ENCODE data around the gene CDC14B.

Gene CDC14B

DNA sequence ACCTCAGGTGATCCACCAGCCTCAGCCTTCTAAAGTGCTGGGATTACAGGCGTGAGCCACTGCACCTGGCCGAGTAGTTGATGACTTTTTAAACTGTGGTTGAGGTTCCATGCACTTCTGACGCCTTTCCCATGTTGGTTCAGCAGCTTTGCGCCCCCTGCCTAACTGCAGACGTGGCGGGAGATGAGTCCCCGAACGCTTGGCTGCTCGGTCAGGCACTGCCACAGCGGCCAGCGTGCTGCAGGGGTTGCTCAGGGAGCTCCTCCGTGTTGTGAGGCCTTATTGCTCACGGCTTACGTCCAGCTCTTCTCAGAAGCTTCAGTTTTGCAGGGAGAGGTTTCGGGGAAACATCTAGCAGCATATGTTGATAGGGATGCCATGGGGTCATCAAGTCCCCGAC lies 134.4 kb downstream of the CDC14B start:
- no peaks in the 10 kb centered on the region for H3K9me2 ChIP-seq (replicated peaks; ENCODE audit: low read depth, low read length)
- no peaks in the 10 kb centered on the region for H3K9me3 ChIP-seq (ENCODE audit: insufficient read depth, low read depth, low read length)
- no peaks in the 10 kb centered on the region for H3F3A ChIP-seq (ENCODE audit: low read depth)
- no peak overlapping the region for H3K4me2 ChIP-seq (ENCODE audit: low read depth, low read length, poor library complexity, severe bottlenecking)
- TF ChIP-seq EZH2phosphoT487 (IDR thresholded peaks at IDR 0.05; ENCODE audit: borderline replicate concordance), result no peak
- H3K79me2 ChIP-seq (ENCODE audit: insufficient read depth, low read length), result no peaks in the 10 kb centered on the region
- H3K27me3 ChIP-seq (ENCODE audit: insufficient read depth, low read length, poor library complexity, severe bottlenecking), result no peaks in the 10 kb centered on the region
- no peaks in the 10 kb centered on the region for H3K4me1 ChIP-seq (ENCODE audit: insufficient read depth, low read length, poor library complexity, severe bottlenecking)
- no peaks in the 10 kb centered on the region for H4K20me1 ChIP-seq (ENCODE audit: insufficient read depth, low read length, poor library complexity, severe bottlenecking)
- H3K36me3 ChIP-seq (ENCODE audit: insufficient read depth, low read length), result no peaks in the 10 kb centered on the region
- H3K9ac ChIP-seq (ENCODE audit: low read depth, low read length, poor library complexity, severe bottlenecking), result no peak overlapping the region
- no peak overlapping the region for H3K4me3 ChIP-seq (ENCODE audit: low read length, poor library complexity, severe bottlenecking)
- no peak overlapping the region for H2AFZ ChIP-seq (ENCODE audit: low read length)

DNA sequence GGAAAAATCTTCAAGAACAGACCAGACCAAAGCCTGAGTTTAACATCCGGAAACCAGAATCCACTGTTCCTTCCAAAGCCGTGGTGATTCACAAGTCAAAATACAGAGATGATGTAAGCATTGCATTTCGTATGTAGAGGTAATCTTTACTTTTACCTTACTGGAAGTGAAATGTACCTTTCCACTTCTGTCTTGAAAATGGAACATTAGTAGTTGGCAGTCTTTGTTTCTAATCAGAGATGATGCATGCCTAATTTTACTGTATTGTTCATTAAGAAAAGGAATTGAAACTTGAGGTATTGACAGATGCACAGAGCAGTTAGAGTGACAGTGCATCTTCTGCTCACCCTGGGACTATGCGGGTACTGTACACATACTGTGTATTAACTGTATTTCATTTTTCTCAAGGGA lies 135.1 kb downstream of the CDC14B start:
- H3K4me2 ChIP-seq (ENCODE audit: low read depth, low read length, poor library complexity, severe bottlenecking), result no peak overlapping the region
- no peaks in the 10 kb centered on the region for H3K36me3 ChIP-seq (ENCODE audit: insufficient read depth, low read length)
- H3F3A ChIP-seq (ENCODE audit: low read depth), result no peaks in the 10 kb centered on the region
- H3K4me3 ChIP-seq (ENCODE audit: low read length, poor library complexity, severe bottlenecking), result no peak overlapping the region
- TF ChIP-seq, protein P1, sequence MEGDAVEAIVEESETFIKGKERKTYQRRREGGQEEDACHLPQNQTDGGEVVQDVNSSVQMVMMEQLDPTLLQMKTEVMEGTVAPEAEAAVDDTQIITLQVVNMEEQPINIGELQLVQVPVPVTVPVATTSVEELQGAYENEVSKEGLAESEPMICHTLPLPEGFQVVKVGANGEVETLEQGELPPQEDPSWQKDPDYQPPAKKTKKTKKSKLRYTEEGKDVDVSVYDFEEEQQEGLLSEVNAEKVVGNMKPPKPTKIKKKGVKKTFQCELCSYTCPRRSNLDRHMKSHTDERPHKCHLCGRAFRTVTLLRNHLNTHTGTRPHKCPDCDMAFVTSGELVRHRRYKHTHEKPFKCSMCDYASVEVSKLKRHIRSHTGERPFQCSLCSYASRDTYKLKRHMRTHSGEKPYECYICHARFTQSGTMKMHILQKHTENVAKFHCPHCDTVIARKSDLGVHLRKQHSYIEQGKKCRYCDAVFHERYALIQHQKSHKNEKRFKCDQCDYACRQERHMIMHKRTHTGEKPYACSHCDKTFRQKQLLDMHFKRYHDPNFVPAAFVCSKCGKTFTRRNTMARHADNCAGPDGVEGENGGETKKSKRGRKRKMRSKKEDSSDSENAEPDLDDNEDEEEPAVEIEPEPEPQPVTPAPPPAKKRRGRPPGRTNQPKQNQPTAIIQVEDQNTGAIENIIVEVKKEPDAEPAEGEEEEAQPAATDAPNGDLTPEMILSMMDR (conservative IDR thresholded peaks at IDR 0.05; ENCODE audit: low read length), result no peak
- TF ChIP-seq EZH2phosphoT487 (IDR thresholded peaks at IDR 0.05; ENCODE audit: borderline replicate concordance), result no peak
- H4K20me1 ChIP-seq (ENCODE audit: insufficient read depth, low read length, poor library complexity, severe bottlenecking), result no peaks in the 10 kb centered on the region
- H3K4me1 ChIP-seq (ENCODE audit: insufficient read depth, low read length, poor library complexity, severe bottlenecking), result no peaks in the 10 kb centered on the region
- H3K79me2 ChIP-seq (ENCODE audit: insufficient read depth, low read length), result no peaks in the 10 kb centered on the region
- no peaks in the 10 kb centered on the region for H3K9me3 ChIP-seq (ENCODE audit: insufficient read depth, low read depth, low read length)
- H3K27me3 ChIP-seq (ENCODE audit: insufficient read depth, low read length, poor library complexity, severe bottlenecking), result no peaks in the 10 kb centered on the region
- H3K9me2 ChIP-seq (replicated peaks; ENCODE audit: low read depth, low read length), result no peaks in the 10 kb centered on the region
- H2AFZ ChIP-seq (ENCODE audit: low read length), result no peak overlapping the region
- no peak overlapping the region for H3K9ac ChIP-seq (ENCODE audit: low read depth, low read length, poor library complexity, severe bottlenecking)

DNA sequence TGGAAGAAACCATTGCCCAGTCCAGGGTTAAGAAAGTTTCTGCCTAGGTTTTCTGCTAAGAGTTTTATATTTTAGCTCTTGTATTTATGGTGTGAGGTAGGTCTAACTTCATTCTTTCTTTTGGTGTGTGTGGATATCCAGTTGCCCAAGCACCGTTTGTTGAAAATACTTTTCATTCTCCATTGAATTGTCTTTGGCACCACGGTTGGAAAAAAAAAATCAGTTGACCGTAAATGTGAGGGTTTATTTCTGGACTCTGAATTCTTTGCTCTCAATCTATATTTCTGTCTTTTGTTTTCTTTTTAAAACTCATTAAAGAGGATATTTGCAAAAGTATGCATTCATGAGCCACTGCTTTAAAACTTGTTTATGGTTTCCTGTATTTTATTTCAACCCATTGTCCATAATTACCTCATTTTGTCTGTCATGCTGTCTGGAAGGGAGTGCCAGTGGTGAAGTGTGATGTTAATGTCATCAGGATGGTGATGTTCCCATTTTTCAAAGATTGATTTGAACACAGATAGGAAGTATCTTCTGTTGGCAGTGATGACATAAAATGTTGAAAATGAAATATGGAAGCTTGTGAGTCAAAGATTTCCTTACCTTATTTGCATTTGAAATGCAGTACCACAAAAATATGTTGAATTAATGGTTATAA lies 135.8 kb downstream of the CDC14B start:
- Histone ChIP-seq H3K4me1 (ENCODE audit: insufficient read depth, low read length, poor library complexity, severe bottlenecking) (no peaks in the 10 kb centered on the region), H3K9me3 (ENCODE audit: insufficient read depth, low read depth, low read length) (no peaks in the 10 kb centered on the region), H3K4me3 (ENCODE audit: low read length, poor library complexity, severe bottlenecking) (no peak overlapping the region), H3K36me3 (ENCODE audit: insufficient read depth, low read length) (no peaks in the 10 kb centered on the region), H3K4me2 (ENCODE audit: low read depth, low read length, poor library complexity, severe bottlenecking) (no peak overlapping the region), H3K27me3 (ENCODE audit: insufficient read depth, low read length, poor library complexity, severe bottlenecking) (no peaks in the 10 kb centered on the region), H3K9ac (ENCODE audit: low read depth, low read length, poor library complexity, severe bottlenecking) (no peak overlapping the region), H4K20me1 (ENCODE audit: insufficient read depth, low read length, poor library complexity, severe bottlenecking) (no peaks in the 10 kb centered on the region), H2AFZ (ENCODE audit: low read length) (no peak overlapping the region), H3K9me2 (replicated peaks; ENCODE audit: low read depth, low read length) (no peaks in the 10 kb centered on the region), H3K79me2 (ENCODE audit: insufficient read depth, low read length) (no peaks in the 10 kb centered on the region), H3F3A (ENCODE audit: low read depth) (no peaks in the 10 kb centered on the region)
- TF ChIP-seq EZH2phosphoT487 (IDR thresholded peaks at IDR 0.05; ENCODE audit: borderline replicate concordance), result no peak
- TF ChIP-seq, protein P1 (conservative IDR thresholded peaks at IDR 0.05; ENCODE audit: low read length), result no peak

DNA sequence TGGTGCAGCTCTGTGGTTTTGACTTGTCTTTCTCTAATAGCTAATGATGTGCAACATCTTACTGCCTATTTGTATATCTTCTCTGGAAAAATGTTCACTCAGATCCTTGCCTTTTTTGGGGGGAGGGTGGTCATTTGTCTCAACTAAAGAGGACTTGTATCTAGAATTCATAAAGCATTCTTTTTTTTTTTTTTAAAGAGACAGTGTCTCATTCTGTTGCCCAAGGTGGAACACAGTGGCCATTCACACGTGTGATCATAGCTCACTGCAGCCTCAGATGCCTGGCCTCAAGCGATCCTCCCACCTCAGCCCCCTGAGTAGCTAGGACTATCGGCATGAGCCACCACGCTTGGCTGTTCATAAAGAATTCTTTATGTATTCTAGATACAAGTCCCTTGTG lies 136.4 kb downstream of the CDC14B start:
- no peak for TF ChIP-seq EZH2phosphoT487 (IDR thresholded peaks at IDR 0.05; ENCODE audit: borderline replicate concordance)
- TF ChIP-seq, protein P1 (conservative IDR thresholded peaks at IDR 0.05; ENCODE audit: low read length), result no peak
- no peaks in the 10 kb centered on the region for H3K4me1 ChIP-seq (ENCODE audit: insufficient read depth, low read length, poor library complexity, severe bottlenecking)

More for the DNA sequence above, 136.4 kb downstream of the CDC14B start:
- Histone ChIP-seq H3K4me2 (ENCODE audit: low read depth, low read length, poor library complexity, severe bottlenecking) (no peak overlapping the region), H3K79me2 (ENCODE audit: insufficient read depth, low read length) (no peaks in the 10 kb centered on the region), H3K9ac (ENCODE audit: low read depth, low read length, poor library complexity, severe bottlenecking) (no peak overlapping the region), H3K36me3 (ENCODE audit: insufficient read depth, low read length) (no peaks in the 10 kb centered on the region), H3K4me3 (ENCODE audit: low read length, poor library complexity, severe bottlenecking) (no peak overlapping the region), H3K9me2 (replicated peaks; ENCODE audit: low read depth, low read length) (no peaks in the 10 kb centered on the region), H4K20me1 (ENCODE audit: insufficient read depth, low read length, poor library complexity, severe bottlenecking) (no peaks in the 10 kb centered on the region), H3F3A (ENCODE audit: low read depth) (no peaks in the 10 kb centered on the region), H3K27me3 (ENCODE audit: insufficient read depth, low read length, poor library complexity, severe bottlenecking) (no peaks in the 10 kb centered on the region), H3K9me3 (ENCODE audit: insufficient read depth, low read depth, low read length) (no peaks in the 10 kb centered on the region), H2AFZ (ENCODE audit: low read length) (no peak overlapping the region)

All from Loucy (cell line).